OCI-LY1 (cell line): ENCODE data around the gene SVOP.
"Not testable (repeated sequence)": the region's sequence is repeated elsewhere in the genome, so short reads cannot be mapped to it uniquely, and the experiment has no call there.

Source experiments
- H2AFZ ChIP-seq: fragments of 200-600 bp; sonication (generic), shearing (Covaris generic); 2 replicates; pipeline ENCODE4 v1.6.0; 2014; ENCODE audit warnings: antibody characterized with exemption, mild to moderate bottlenecking, low read length
- H3F3A ChIP-seq: fragments of 200-600 bp; sonication (generic), shearing (Covaris generic); 2 replicates; pipeline ENCODE4 v1.6.0; 2014; ENCODE audit warnings: mild to moderate bottlenecking, antibody characterized with exemption, low read length, moderate library complexity; ENCODE audit not compliant: insufficient read depth
- H3K27ac ChIP-seq: fragments of 200-600 bp; sonication (generic); 2 replicates; pipeline ENCODE4 v1.5.1; 2014; ENCODE audit warnings: low read length, mixed run types, mild to moderate bottlenecking, low read depth; ENCODE audit not compliant: poor library complexity, severe bottlenecking
- H3K27me3 ChIP-seq: fragments of 200-600 bp; sonication (generic); 2 replicates; pipeline ENCODE4 v1.6.0; 2014; ENCODE audit warnings: antibody characterized with exemption, mild to moderate bottlenecking, low read length, moderate library complexity; ENCODE audit not compliant: insufficient read depth
- H3K36me3 ChIP-seq: fragments of 200-600 bp; sonication (generic); 2 replicates; pipeline ENCODE4 v1.6.1; 2014; ENCODE audit warnings: mild to moderate bottlenecking, antibody characterized with exemption, low read length, moderate library complexity, mixed read lengths; ENCODE audit not compliant: insufficient read depth
- H3K4me1 ChIP-seq: fragments of 200-600 bp; sonication (generic); 2 replicates; pipeline ENCODE4 v1.5.1; 2014; ENCODE audit warnings: mild to moderate bottlenecking, low read length, moderate library complexity; ENCODE audit not compliant: insufficient read depth, severe bottlenecking
- H3K4me2 ChIP-seq: fragments of 200-600 bp; sonication (generic), shearing (Covaris generic); 2 replicates; pipeline ENCODE4 v1.6.1; 2014; ENCODE audit warnings: low read length
- H3K4me3 ChIP-seq: fragments of 200-600 bp; sonication (generic); 2 replicates; pipeline ENCODE4 v1.5.1; 2014; ENCODE audit warnings: low read length, low read depth, mild to moderate bottlenecking, mixed read lengths; ENCODE audit not compliant: poor library complexity, severe bottlenecking
- H3K79me2 ChIP-seq: fragments of 200-600 bp; shearing (Covaris generic); 2 replicates; pipeline ENCODE4 v1.6.1; 2016; ENCODE audit warnings: mixed run types, low read length, mixed read lengths; ENCODE audit not compliant: insufficient read depth
- H3K9ac ChIP-seq: fragments of 200-600 bp; sonication (generic), shearing (Covaris generic); 2 replicates; pipeline ENCODE4 v1.6.1; 2014; ENCODE audit warnings: mild to moderate bottlenecking, low read length, mixed read lengths
- H3K9me2 ChIP-seq: fragments of 200-600 bp; sonication (generic), shearing (Covaris generic); 2 replicates; pipeline ENCODE4 v1.6.1; 2014; ENCODE audit warnings: low read depth, mild to moderate bottlenecking, low read length, mixed read lengths
- H3K9me3 ChIP-seq: fragments of 200-600 bp; shearing (Covaris generic); 2 replicates; pipeline ENCODE4 v1.6.1; 2014; ENCODE audit warnings: low read length, mixed read lengths
- H4K20me1 ChIP-seq: fragments of 200-600 bp; sonication (generic), shearing (Covaris generic); 2 replicates; pipeline ENCODE4 v1.6.0; 2016; ENCODE audit warnings: mild to moderate bottlenecking, low read length; ENCODE audit not compliant: insufficient read depth
- CTCF ChIP-seq: fragments of 200-600 bp; sonication (generic), shearing (Covaris generic); IDR thresholded peaks from 2 replicates; pipeline ENCODE4 v1.5.1; 2017; ENCODE audit warnings: mild to moderate bottlenecking, antibody characterized with exemption, low read length, moderate library complexity, mixed read lengths
- EZH2 ChIP-seq: fragments of 200-600 bp; sonication (generic), shearing (Covaris generic); IDR thresholded peaks from 2 replicates; pipeline ENCODE4 v1.8.0; 2017; ENCODE audit warnings: borderline replicate concordance, mixed run types, mild to moderate bottlenecking, antibody characterized with exemption, low read length, moderate library complexity, mixed read lengths

The SVOP gene

GRCh38 chr12:108875682-108876361, 145.0 kb downstream of the SVOP start:
- H3K4me3 ChIP-seq, result no peak overlapping the region
- no peaks in the 10 kb centered on the region for H3K27me3 ChIP-seq
- no peaks in the 10 kb centered on the region for H4K20me1 ChIP-seq
- no peaks in the 10 kb centered on the region for H3K9me2 ChIP-seq
- TF ChIP-seq CTCF, result no peak
- TF ChIP-seq EZH2, result no peak
- H3K4me2 ChIP-seq, result no peak overlapping the region
- no peaks in the 10 kb centered on the region for H3K79me2 ChIP-seq
- no peaks in the 10 kb centered on the region for H3F3A ChIP-seq
- no peak overlapping the region for H3K27ac ChIP-seq
- no peak overlapping the region for H2AFZ ChIP-seq
- no peaks in the 10 kb centered on the region for H3K9me3 ChIP-seq
- no peaks in the 10 kb centered on the region for H3K4me1 ChIP-seq
- H3K36me3 ChIP-seq, result no peaks in the 10 kb centered on the region
- H3K9ac ChIP-seq, result no peak overlapping the region

- H3F3A ChIP-seq, result no peaks in the 10 kb centered on the region
- TF ChIP-seq CTCF (no peak), EZH2 (no peak)
- no peak overlapping the region for H3K4me2 ChIP-seq
- H2AFZ ChIP-seq, result no peak overlapping the region
- H3K27me3 ChIP-seq, result no peaks in the 10 kb centered on the region
- H3K9ac ChIP-seq, result no peak overlapping the region
- H3K4me3 ChIP-seq, result no peak overlapping the region
- H3K36me3 ChIP-seq, result no peaks in the 10 kb centered on the region
- no peaks in the 10 kb centered on the region for H3K79me2 ChIP-seq
- no peaks in the 10 kb centered on the region for H3K4me1 ChIP-seq
- no peaks in the 10 kb centered on the region for H3K9me3 ChIP-seq
- H3K9me2 ChIP-seq, result no peaks in the 10 kb centered on the region
- H3K27ac ChIP-seq, result no peak overlapping the region
- H4K20me1 ChIP-seq, result no peaks in the 10 kb centered on the region
These were observed 145.6 kb downstream of the SVOP start for GRCh38 chr12:108875280-108875679.

- Histone ChIP-seq H3K9me2 (no peaks in the 10 kb centered on the region), H2AFZ (no peak overlapping the region), H3K27me3 (no peaks in the 10 kb centered on the region), H3K27ac (no peak overlapping the region), H4K20me1 (no peaks in the 10 kb centered on the region), H3K4me2 (no peak overlapping the region), H3K4me3 (no peak overlapping the region), H3F3A (no peaks in the 10 kb centered on the region), H3K9me3 (no peaks in the 10 kb centered on the region), H3K36me3 (no peaks in the 10 kb centered on the region), H3K9ac (no peak overlapping the region), H3K79me2 (no peaks in the 10 kb centered on the region), H3K4me1 (no peaks in the 10 kb centered on the region)
- no peak for TF ChIP-seq CTCF
- TF ChIP-seq EZH2, result no peak
These were observed 152.1 kb downstream of the SVOP start for GRCh38 chr12:108868781-108869180.

- H3K9ac ChIP-seq, H3K9me2 ChIP-seq, H2AFZ ChIP-seq, H3K4me3 ChIP-seq, H3K36me3 ChIP-seq, H3K4me2 ChIP-seq, H3F3A ChIP-seq, H3K79me2 ChIP-seq, H4K20me1 ChIP-seq, H3K27me3 ChIP-seq, H3K9me3 ChIP-seq, H3K4me1 ChIP-seq, H3K27ac ChIP-seq: not testable (repeated sequence)
These were observed 154.8 kb downstream of the SVOP start for GRCh38 chr12:108866083-108866482.
